Measurements from ENCODE around the gene CCDC27. TPM values are rescaled to one million over a fixed set of nuclear protein-coding genes. Genes with fewer than 3 reads are reported as not detected.

The CCDC27 gene
- total RNA-seq, 1 donor from 2014 or later, result not detected

DNA sequence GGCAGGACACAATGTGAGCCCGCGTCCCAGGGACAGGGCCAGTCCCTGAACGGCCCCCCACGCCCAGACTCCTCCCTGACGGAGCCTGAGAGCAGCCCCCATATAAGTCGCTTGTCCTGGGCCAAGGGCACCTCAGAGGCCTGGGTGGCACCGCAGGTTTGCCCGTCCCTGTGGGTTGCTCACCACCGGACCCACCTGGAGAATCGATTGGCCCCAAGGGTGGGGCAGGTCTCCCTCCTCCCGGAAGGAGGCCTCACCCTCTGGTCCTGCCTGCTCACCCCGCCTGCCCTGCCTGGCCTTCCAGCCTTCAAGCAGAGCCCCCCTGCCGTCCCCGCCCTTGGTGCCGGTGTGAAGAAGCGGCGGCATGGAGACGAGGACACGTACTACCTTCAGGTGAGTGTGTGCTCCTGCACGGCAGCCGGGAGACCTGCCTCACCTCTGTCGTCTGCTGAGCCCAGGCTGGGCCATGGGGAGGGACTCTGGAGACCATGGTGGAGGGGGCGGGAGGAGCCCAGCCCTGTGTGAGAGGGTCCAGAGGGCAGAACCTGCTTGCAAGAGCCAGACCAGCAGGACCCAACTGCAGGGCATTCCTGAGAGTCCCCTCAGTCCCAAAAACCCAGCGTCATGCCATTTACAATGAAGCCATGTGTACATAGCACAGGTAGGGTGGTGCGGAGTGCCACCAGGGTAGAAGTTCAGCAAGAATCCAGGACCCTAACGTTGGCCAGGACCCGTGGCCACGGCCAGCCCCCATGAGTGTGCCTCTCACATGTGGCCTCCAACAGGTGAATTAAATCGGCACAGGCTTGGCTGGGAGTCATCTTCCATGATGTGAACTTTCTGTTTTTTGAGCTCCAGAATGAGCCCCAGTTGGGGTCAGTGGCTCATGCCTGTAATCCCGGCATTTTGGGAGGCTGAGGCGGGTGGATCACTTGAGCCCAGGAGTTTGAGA is 24.1 kb upstream of the CCDC27 start:
- TF ChIP-seq CTCF (IDR thresholded peaks at IDR 0.05; ENCODE audit: insufficient read depth, low read length, severe bottlenecking), result no peak
- H3K4me3 ChIP-seq (ENCODE audit: low read depth, low read length), result no peak overlapping the region
- FAIRE-seq, result peak; percentile 23

DNA sequence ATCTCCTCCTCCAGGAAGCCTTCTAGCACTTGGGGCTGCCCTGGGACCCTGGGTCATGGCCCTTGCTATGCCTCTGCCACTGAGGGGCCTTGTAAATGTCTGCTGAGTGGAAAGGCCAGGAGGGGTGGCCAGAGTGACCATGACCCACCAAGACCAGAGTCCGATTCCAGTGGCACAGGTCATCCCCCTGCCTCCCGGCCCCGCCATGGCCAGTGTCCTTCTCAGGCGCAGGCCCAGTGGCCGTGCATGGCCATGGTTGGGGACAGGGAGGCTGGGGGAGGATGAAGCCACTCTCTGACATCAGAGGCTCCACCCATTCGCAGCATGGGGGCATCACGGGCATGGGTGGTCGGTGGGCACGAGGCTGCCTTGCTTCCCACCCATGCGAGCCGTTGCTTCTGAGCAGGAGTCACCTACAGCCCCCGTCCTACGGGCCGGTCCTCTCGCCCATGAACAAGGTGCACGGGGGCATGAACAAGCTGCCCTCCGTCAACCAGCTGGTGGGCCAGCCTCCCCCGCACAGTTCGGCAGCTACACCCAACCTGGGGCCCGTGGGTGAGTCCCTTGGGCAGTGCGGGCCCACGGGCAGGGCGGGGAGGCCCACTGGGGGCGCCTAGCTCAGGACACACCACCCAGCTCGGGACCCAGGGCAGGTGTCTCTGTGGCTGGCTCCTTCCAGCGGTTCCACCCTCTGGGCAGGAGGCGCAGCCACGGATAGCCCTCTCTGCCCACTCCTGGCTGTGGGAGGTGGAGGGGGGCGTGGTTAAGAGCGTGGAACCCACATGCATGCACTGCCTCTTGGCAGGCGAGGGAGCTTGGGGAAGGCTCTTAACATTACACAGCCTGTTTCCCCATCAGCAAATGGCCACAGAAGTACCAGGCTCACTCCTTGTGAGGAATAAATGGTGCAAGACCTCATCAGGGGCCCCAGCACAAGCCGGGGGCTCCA is 22.4 kb upstream of the CCDC27 start:
- Histone ChIP-seq H3K27me3 (ENCODE audit: control insufficient read depth, insufficient read depth, low read length) (no peaks in the 10 kb centered on the region), H3K4me3 (ENCODE audit: low read depth, low read length) (no peak overlapping the region), H3K36me3 (ENCODE audit: control insufficient read depth, insufficient read depth, low read length) (no peaks in the 10 kb centered on the region)
- DNase-seq (ENCODE audit: low read depth) (no peak), FAIRE-seq (no peak)
- no peak for TF ChIP-seq CTCF (IDR thresholded peaks at IDR 0.05; ENCODE audit: insufficient read depth, low read length, severe bottlenecking)

More for the DNA sequence above, 24.1 kb upstream of the CCDC27 start:
- Histone ChIP-seq H3K36me3 (ENCODE audit: control insufficient read depth, insufficient read depth, low read length) (no peaks in the 10 kb centered on the region), H3K27me3 (ENCODE audit: control insufficient read depth, insufficient read depth, low read length) (no peaks in the 10 kb centered on the region)
- no peak for DNase-seq (ENCODE audit: low read depth)

DNA sequence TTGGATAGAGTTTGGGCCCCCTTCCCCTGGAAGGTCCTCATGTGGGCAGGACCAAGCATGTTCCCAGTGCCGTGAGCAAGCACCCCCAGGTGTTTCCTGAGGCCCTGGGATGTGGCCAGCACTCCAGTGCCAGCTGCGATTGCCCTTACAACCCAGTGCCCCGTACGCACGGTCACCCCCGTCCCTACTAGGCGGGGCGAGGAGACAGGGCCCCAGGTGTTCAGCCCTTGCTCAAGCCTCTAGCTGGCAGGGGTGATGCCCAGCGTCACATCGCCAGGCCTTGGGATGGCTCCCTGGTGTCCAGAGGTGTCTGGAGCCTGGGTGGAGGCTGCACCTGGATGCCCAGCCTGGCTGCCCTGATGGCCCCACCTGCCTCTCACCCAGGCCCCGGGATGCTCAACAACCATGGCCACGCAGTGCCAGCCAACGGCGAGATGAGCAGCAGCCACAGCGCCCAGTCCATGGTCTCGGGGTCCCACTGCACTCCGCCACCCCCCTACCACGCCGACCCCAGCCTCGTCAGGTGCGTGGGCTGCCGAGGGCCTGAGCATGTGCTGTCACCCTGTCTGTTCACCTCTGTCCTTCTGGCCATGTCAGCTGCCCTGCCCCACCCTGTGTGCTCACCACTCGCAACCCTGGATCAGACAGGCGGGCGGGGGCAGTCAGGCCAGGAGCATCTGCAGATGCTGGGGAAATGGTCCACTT is 21.6 kb upstream of the CCDC27 start:
- Histone ChIP-seq H3K27me3 (ENCODE audit: control insufficient read depth, insufficient read depth, low read length) (no peaks in the 10 kb centered on the region), H3K36me3 (ENCODE audit: control insufficient read depth, insufficient read depth, low read length) (no peaks in the 10 kb centered on the region), H3K4me3 (ENCODE audit: low read depth, low read length) (no peak overlapping the region)
- DNase-seq (ENCODE audit: low read depth) (no peak), FAIRE-seq (no peak)
- no peak for TF ChIP-seq CTCF (IDR thresholded peaks at IDR 0.05; ENCODE audit: insufficient read depth, low read length, severe bottlenecking)

GRCh38 chr1:3731583-3732433 is 20.4 kb upstream of the CCDC27 start:
- Histone ChIP-seq H3K4me3 (ENCODE audit: low read depth, low read length) (no peak overlapping the region), H3K27me3 (ENCODE audit: control insufficient read depth, insufficient read depth, low read length) (no peaks in the 10 kb centered on the region), H3K36me3 (ENCODE audit: control insufficient read depth, insufficient read depth, low read length) (no peaks in the 10 kb centered on the region)
- no peak for DNase-seq (ENCODE audit: low read depth)
- no peak for TF ChIP-seq CTCF (IDR thresholded peaks at IDR 0.05; ENCODE audit: insufficient read depth, low read length, severe bottlenecking)
- FAIRE-seq, result no peak

Data from bronchial epithelial cell (primary cell).